ENCODE data around the gene PROK2.

The PROK2 gene

DNA sequence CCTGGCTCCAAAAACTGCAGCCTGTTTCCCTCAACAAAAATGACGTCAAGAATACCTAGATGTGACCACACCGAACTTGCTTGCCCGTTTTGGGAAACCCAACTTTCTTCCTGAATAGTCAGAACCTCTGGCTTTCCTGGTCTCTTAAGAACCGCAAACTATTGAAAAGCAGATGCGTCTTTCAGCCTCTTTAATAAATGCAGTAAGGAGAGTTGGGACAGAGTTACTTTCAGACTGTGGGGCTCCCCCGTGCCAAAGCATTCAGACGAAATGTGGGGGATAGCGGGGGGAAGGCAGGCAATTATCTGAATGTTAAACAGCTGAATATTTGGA lies 1.2 kb upstream of the PROK2 start:
- DNase-seq = no peak

DNA sequence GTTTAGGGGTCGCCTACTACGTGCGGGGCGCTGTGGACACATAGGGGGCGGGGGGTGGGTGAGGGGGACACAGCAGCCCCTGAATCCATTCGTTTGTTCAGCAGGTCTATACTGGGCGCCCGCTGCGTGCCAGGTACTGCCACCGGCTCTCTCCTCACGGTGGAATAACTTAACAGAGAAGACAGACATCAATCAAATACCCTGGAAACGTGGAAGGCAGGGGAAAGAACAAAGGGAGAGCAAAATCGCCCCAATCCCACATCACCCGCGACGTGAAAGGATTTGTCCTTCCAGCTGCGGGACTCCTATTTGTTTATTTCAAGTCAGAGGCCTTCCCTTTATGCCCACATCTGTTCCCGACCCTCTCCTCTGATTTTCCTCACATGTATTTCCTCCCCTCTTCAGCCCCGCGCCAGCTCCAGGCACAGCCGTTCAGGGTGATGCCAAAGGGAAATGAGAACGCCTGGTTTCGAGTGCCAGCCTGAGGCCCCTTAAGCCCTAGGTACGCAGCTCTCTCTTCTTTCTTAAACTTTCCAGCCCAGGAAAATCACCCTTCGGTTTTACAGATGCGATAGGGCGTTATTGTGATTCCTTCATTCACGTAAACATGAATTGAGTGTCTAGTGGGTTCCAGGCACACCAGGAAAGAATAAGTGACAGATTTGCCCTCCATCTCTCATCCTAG lies 726 bp upstream of the PROK2 start:
- no peak for DNase-seq

DNA sequence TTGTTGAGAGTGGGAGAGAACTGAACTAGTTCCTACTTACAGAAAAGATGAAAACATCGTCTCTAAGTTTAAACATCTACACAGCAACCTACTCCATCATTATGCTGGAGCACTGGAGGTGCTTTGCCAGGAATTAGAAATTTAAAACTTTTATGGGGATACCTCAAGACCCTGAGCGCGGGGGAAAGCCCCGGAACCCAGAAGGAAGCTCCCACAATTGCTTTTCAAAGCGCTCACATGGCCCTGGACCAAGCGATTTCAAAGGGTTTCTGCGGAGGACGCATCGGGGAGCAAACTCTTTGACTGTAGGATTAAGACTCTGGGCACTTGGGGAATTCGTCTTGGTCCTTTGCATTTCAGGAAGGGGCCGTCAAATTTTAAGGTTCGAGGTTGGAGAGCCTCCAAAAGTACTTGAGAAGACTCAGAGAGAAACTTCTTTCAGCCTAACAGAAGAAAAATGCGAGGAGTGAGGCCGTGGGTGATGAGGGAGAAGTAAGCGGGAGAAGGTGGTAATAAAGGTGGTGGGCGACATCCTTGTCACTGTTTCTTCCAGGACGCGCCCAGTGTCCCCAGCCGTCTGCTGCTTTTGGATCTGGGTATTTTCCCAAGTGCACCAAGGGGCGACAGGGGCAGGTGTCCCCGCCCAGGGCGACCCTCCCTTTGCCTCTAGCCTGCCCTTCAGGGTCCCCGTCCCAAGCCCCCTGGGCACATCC lies 591 bp downstream of the PROK2 start:
- no peak for DNase-seq

DNA sequence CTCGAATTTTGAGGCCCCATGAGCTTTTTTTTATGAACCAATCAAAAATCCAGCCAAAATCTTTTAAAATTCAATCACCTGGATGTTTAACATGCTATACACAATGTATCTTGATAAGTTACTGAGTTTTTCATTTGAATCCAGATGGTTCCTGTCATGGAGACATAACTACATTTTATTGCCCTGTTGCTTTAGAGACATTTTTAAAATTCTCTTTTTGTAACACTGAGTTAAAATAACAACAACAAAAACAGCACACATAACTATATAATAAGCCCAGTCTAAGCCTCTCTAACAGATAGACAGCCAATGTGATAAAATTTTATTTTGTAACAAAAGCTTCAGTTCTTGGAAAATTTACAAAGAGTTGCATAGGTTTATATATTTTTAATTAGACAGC lies 1.8 kb downstream of the PROK2 start:
- no peak for DNase-seq

DNA sequence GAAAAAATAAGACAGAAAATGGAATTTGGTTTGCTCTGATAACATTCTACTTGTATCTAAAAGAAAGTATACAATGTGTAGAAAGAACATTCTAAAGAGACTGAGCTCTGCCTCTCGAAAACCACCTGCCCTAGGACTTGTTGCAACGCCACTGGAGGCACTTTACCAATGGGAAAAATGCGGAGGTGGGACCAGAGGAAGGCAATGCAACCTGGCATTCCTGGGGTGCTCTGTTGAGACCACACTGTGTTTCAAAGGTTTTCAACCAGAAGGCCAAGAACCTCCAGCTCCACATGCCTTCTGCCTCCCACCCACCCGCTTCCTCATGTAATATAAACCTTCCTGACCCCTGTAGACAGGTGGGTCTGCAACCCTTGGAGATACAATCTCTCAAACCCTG lies 4.5 kb downstream of the PROK2 start:
- DNase-seq = no peak

DNA sequence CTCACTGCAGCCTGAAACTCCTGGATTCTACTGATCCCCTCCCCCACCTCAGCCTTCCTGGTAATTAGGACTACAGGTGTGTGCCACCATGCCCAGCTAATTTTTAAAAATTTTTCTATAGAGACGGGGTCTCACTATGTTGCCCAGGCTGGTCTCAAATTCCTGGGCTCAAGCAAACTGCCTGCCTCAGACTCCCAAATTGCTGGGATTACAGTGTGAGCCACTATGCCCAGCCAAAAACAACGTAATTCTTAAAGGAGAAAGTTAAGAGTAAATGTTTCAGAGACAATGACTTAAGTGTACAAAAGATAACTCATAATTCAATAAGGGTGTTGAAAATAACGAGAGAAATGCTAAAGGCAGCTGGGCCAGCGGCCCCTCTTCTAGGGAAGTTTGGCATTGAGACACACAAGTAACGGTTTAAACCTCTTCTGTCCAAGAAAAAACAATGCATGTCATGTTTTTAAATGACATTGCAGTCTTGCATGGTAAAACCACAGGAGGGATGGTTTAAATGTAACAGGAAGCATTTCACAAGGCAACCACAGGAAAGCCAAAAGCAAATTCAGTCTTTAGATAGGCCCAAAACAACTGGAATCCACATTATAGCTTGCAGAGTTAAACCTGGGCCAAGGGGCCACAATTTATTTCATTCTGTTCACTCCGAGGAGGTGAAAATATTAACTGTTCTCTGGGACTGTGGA lies 5.1 kb downstream of the PROK2 start:
- DNase-seq = no peak

DNA sequence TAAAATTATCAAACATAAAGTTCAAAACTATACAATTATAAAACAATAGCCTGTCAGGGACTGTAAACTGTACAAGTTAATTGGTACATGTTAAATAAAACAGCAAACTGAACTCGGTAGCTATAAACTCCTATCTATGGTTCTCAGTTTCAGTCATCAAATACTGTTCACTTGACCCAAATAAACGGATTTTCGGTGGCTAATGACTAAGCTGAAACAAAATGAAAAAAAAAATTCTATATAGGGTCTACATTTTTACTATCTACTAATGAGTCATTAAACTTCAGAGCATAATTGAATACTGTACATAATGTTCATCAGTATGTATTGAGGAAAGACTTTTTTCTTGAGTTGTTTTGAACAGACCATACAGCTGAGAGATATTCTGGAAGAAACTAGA lies 6.6 kb downstream of the PROK2 start:
- no peak for DNase-seq

DNA sequence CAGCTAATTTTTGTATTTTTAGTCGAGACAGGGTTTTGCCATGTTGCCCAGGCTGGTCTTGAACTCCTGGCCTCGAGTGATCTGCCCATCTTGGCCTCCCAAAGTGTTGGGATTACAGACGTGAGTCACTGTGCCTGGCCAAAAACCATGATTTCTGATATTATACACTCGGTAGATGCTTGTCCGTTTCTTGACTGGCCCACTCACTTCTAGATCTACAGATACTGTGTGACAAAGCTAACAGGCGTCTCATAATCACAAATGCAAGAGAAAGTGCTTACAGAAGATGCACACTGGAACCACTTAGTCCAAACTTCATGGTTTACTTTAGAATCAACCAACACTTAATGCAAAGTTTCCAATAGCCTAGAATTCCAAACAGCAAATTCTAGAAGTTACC lies 8.4 kb downstream of the PROK2 start:
- no peak for DNase-seq

DNA sequence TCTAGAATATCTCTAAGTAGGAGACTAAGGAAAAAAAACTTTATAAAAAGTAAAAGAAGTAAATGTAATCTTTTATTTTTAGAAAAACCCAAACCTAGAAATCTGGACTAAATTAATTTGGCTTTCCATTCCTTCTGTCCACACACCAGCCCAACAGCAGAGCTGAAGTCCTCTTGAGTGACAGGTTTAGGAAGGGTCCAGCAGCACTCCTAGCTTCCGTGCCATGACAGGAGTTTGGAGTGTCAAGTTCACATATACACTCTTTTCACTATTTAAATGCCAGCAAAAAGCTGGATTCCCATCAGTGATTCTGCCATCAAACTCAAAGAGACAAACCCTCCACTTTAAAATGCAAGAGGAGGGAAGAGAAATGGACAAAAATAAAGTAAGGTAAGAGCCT lies 13.1 kb downstream of the PROK2 start:
- DNase-seq = no peak

DNA sequence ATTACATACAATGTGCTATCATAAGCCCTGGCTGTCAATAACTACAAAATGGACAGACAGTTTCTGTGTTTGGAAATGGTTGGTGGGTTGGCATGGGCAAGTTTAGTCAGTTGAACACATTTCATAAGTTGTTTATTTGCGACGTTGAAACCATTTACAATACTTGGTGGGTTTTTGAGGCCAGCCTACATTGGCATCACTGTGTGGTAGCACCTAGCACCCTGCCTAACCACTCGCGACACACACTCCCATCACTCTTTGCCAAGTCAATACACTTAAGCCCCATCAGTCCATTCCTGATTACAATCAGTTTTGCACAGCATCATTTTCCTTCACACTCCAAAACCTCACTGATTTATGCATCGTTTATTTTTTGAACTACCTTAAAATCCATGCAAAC lies 13.8 kb downstream of the PROK2 start:
- no peak for DNase-seq

DNA sequence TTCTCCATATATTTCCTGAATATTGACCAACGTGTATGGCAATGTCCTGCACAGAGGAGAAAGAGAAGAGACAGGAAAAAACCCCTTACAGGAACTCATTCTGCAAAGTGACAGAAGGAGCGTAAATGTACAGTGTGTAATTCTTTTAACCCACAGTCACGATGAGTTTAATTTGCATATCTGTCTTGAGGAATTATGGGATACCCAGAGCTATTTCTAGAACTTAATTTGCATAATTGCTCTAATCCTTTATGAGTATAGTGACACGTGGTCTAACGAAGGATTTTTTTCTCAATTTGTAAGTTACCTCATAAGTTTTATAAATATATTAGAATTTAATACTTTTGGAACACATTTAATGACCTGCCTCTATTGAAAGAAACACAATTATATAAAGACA lies 21.5 kb downstream of the PROK2 start:
- DNase-seq = no peak

DNA sequence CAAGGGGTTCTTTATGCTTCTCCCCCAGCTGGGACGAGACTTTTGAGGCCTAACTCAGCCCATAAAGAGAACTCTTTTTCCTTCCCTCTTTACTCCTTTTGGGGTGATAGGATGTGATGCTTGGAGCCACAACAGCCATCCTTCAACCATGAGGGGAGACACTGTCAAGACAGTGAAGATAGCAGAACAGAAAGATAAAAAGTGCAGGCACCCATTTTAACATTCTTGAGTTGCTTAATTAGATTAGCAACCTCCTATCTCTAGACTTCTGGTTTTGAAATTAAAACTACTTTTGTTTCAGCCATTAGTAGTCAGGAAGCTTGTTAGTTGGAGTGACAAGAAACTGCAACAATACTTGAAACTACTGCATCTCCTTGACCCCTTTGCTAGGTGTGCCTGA lies 24.8 kb downstream of the PROK2 start:
- DNase-seq = no peak

DNA sequence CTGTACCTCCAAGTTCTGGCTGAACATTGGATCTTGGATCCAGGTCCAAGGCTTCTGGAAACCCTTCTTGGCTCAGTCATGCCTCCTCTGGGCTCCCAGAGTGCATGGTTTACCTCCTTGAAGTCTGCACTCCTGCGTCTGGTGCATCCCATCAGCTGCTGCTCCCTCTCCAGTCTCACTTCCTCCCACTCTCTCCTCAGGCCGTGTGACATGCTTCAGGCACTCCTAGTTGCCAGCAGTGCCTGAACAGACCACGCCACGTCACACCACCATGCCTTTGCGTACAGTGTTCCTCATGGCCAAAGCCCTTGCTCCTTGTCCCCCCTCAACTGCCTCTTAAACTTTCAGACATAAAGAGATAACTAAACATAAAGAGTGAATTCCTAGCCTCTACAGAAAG lies 25.5 kb downstream of the PROK2 start:
- no peak for DNase-seq

DNA sequence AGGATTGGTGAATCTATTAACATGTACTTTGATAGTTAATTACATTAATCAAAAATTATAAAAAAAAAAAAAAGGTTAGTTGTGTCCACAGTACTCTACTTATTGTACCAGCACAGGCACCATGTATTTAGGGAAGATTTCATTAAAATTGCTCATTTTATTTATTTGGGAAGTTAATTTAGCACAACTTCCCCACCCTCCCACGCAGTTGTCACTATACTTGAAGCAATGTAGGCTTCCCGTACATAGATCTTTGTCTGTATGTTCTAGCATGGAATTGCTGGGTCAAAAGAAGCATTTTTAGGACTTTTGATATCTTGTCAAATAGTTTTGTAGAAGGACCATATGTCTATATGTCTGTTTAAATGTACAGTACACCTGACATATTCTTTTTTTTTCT lies 26.9 kb downstream of the PROK2 start:
- DNase-seq = no peak

DNA sequence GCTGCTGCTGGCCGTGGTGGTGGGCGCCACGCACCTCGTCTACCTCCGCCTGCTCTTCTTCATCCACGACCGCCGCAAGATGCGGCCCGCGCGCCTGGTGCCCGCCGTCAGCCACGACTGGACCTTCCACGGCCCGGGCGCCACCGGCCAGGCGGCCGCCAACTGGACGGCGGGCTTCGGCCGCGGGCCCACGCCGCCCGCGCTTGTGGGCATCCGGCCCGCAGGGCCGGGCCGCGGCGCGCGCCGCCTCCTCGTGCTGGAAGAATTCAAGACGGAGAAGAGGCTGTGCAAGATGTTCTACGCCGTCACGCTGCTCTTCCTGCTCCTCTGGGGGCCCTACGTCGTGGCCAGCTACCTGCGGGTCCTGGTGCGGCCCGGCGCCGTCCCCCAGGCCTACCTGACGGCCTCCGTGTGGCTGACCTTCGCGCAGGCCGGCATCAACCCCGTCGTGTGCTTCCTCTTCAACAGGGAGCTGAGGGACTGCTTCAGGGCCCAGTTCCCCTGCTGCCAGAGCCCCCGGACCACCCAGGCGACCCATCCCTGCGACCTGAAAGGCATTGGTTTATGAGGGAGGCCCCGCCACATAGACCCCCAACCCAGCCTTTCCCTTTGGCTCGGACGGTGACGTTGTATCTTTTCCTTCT lies 30.2 kb downstream of the PROK2 start:
- DNase-seq = no peak

DNA sequence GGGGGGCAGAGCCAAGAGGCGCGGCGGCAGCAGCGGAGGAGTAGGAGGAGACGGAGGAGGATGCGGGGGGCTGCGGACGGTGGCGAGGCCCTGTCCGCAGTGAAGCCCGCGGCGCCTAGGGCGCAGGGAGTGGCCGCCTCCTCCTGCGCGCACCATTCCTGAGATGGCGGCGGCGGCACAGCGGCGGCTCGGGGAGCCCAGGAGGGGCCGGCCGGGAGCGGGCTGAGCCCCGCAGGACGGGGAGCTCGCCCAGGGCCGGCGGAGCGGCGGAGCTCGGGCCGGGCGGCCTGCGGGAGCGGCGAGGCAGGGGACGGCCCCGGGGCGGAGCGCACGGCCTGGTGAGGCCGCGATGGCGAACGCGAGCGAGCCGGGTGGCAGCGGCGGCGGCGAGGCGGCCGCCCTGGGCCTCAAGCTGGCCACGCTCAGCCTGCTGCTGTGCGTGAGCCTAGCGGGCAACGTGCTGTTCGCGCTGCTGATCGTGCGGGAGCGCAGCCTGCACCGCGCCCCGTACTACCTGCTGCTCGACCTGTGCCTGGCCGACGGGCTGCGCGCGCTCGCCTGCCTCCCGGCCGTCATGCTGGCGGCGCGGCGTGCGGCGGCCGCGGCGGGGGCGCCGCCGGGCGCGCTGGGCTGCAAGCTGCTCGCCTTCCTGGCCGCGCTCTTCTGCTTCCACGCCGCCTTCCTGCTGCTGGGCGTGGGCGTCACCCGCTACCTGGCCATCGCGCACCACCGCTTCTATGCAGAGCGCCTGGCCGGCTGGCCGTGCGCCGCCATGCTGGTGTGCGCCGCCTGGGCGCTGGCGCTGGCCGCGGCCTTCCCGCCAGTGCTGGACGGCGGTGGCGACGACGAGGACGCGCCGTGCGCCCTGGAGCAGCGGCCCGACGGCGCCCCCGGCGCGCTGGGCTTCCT lies 31.0 kb downstream of the PROK2 start, which contains the start of gene GPR27:
GPR27 (plus strand) TSS at position 155 of the 909 bp plus-strand sequence; CDS start at position 350, 195 bp downstream.
- DNase-seq = no peak

DNA sequence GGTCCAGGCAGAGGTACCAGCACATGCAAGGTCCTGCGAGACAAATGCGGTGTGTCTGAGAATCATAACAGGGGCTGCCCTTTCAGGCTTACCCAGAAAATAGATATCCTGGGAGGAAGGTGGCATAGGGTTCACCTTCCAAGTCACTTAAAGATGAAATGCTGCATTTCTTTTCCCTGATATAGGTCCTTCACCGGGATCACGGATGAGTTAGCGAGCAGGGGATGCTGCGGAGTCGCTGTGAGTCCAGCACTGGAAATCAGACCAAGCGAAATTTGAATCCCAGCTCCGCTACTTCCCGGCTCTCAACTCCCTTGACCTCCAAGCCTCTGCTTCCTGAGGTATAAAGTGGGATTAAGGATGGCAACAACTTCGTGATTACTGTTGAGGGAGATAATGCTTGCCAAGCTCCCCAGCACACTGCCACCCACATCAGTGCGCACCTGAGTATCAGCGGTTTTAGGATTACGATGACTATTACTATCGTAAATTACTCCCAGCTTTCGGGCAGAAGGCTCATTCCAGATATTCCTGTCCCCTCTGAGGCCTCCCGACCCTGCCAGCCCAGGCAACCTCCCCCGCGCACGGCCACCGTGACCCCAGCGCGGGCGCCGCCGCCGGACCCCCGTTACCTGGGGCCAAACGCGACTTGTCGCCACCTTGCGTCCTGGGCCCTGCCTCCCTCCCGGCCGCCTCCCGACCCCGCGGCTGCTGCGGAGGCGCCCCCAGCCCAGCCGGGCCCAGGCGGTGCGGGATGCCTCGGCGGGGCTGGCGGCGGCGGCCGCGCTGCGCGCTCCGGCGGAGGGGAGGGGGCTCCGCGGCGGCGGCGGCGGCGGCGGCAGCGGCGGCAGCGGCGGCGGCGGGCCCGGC lies 31.9 kb downstream of the PROK2 start:
- DNase-seq = no peak

DNA sequence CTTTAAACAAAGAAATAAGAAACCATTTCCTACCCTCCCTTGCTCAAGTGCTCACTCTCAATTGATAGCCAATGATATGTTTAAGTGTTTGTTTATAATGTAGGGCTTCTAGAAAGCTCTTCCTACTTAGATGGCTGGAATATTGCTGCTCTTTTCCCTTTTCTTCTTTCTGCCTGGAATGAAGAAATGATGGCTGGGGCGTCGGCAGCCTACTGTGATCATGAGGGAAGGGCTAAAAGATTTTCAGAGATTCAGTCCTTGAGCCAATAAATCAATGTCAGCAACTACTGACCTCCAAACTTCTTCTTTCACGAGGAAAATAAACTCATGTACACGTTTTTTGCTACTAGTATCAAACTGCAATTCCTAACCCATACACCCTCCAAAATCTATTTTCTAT lies 33.3 kb downstream of the PROK2 start:
- DNase-seq = no peak

DNA sequence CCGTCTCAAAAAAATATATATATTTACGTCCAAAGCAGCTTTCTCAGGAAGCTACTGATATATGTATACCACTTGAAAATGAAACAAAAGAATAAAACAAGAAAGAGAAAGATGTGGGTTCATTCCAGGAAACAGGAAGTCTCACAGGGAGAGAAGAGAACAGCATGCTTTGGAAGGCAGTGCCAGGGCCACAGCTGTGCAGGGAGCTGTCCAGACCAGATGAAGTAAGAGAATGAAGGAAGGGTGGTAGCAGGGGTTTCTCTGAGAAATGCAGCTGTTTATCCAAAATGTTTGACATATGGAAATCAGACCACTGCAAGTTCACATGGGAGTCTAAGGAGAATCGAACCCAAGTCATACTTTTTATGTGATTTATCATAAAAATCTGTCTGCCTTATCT lies 40.2 kb downstream of the PROK2 start:
- no peak for DNase-seq

DNA sequence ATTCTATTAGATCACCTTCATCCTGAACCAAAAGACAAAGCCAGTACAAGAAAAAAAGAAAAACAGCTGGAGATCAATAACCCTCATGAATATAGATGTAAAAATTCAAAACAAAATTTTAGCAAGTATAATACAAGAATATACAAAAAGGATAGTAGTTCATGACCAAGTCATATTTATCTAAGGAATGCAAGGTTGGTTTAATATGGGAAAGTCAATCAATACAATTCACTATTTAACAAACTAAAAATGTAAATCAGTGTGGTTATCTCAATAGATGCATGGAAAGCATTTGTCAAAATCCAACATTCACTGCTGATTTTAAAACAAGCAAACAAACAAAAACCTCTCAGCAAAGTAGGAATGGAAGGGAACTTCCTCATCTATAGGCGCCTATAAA lies 42.3 kb downstream of the PROK2 start:
- no peak for DNase-seq

DNA sequence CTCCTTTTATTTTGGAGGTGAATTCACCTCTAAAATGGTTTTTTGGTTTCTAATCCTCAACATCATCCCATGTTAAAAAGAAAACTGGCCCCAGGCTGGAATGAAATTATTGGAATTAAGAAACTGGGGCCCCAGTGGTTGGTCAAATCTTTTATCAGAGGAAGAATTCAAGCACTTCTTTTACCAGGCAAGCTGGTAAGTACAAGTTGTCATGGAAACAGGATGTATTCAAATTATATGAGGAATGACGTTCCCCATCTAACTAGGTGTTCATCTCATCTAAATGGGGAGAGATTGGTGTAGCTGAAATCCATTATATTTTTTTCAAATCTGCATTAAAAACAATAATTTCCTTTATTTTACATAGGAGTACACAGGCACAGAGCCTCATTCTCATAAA lies 50.1 kb downstream of the PROK2 start:
- DNase-seq = no peak

DNA sequence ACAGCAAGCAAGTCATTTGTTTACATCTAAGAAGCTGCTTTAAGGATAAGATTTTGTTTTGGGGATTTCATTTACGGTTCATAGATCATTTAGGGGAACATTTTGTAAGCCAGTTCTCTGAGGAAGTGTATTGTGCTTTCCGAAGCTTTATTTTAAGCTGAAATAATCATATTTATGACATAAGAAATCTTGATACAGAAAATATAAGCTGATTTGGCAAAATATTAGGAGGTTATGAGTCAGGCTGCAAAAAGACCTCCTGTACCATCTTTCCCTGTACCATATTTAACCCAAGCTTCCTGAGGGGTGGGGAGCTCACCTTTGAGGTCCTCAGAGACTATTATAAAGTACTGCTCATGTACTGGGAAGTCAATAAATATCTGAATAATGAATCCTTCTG lies 51.6 kb downstream of the PROK2 start:
- DNase-seq = no peak
